HG02840 (cell line): ENCODE data around the gene HOXA7.

Experiments
- ATAC-seq: cut with Tn5 transposase; IDR thresholded peaks from one replicate; pipeline ENCODE4 v1.9.1; 2021; ENCODE audit warnings: mild to moderate bottlenecking, moderate library complexity, moderate number of reproducible peaks; ENCODE audit not compliant: unreplicated experiment, low FRiP score

Gene HOXA7

GRCh38 chr7:27149842-27150567 is 6.5 kb downstream of the HOXA7 start:
- ATAC-seq: peak; percentile 17

GRCh38 chr7:27148756-27149641 is 7.5 kb downstream of the HOXA7 start:
- no peak for ATAC-seq

GRCh38 chr7:27148031-27148755 is 8.3 kb downstream of the HOXA7 start:
- ATAC-seq: no peak

- ATAC-seq: no peak
Observed at GRCh38 chr7:27147199-27148030, 9.1 kb downstream of the HOXA7 start, which contains the start of gene HOXA6. Gene HOXA6, minus strand, starts transcription at chr7:27147774. Its CDS starts 25 bp downstream, at chr7:27147749.

- ATAC-seq: no peak
Observed at GRCh38 chr7:27146491-27147198, 9.8 kb downstream of the HOXA7 start.

- no peak for ATAC-seq
Observed at GRCh38 chr7:27145914-27146412, 10.5 kb downstream of the HOXA7 start.

- ATAC-seq: no peak
Observed at GRCh38 chr7:27145165-27145913, 11.1 kb downstream of the HOXA7 start.

- no peak for ATAC-seq
Observed at GRCh38 chr7:27144781-27145164, 11.7 kb downstream of the HOXA7 start.

GRCh38 chr7:27143950-27144780 is 12.3 kb downstream of the HOXA7 start:
- ATAC-seq: no peak

- no peak for ATAC-seq
Observed at GRCh38 chr7:27143023-27143949, 13.2 kb downstream of the HOXA7 start, which contains the start of gene HOXA5. Gene HOXA5, minus strand, starts transcription at chr7:27143681. Its CDS starts 74 bp downstream, at chr7:27143607.

- ATAC-seq: no peak
Observed at GRCh38 chr7:27142580-27143022, 13.9 kb downstream of the HOXA7 start.

- no peak for ATAC-seq
Observed at GRCh38 chr7:27141923-27142579, 14.4 kb downstream of the HOXA7 start.

- no peak for ATAC-seq
Observed at GRCh38 chr7:27141137-27141922, 15.1 kb downstream of the HOXA7 start.

GRCh38 chr7:27140126-27140857 is 16.2 kb downstream of the HOXA7 start:
- no peak for ATAC-seq
